GM19395 (cell line): Measurements from ENCODE around the gene DMWD.
"Not testable (repeated sequence)": the region's sequence is repeated elsewhere in the genome, so short reads cannot be mapped to it uniquely, and the experiment has no call there.

Experiments used
- ATAC-seq: cut with Tn5 transposase; IDR thresholded peaks from one replicate; pipeline ENCODE4 v1.9.1; 2021; ENCODE audit warnings: mild to moderate bottlenecking, moderate library complexity; ENCODE audit not compliant: unreplicated experiment

The DMWD gene

DNA sequence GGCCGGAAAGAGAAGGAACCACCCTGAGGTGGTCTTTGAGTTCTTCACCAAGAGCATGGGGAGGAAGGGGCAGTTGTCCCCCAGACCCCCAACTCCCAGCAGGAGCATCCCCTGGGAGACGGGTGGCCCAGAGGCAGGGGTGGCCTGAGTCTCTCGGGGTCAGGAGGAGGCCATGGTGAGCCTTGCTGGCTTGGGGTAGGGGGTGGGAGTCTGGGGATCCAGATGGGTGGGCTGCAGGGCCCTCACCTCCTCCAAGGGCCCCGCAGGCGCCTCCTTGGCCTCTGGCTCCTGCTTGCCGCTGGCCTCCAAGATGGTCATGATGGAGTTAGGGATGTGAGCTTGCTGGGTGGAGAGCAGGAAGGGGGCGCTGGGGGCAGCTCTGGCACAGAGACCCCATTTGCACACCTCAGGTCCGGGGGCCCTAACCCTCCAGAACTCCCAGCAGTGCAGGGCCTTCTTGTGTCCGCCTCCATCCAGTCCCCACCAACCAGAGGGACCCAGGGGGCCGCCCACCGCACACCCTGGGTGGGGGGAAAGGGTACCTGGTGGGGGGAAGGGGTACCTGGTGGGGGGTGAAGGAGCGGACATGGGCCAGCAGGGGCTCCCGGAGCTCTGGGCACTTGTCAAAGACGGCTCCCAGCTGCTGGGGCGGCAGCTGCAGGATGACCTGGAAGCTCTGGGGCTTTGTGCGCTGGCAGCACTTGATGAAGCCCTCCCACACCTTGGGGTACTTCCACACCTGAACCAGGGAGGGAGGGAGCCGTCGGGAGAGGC lies 23.8 kb upstream of the DMWD start:
- ATAC-seq = no peak

DNA sequence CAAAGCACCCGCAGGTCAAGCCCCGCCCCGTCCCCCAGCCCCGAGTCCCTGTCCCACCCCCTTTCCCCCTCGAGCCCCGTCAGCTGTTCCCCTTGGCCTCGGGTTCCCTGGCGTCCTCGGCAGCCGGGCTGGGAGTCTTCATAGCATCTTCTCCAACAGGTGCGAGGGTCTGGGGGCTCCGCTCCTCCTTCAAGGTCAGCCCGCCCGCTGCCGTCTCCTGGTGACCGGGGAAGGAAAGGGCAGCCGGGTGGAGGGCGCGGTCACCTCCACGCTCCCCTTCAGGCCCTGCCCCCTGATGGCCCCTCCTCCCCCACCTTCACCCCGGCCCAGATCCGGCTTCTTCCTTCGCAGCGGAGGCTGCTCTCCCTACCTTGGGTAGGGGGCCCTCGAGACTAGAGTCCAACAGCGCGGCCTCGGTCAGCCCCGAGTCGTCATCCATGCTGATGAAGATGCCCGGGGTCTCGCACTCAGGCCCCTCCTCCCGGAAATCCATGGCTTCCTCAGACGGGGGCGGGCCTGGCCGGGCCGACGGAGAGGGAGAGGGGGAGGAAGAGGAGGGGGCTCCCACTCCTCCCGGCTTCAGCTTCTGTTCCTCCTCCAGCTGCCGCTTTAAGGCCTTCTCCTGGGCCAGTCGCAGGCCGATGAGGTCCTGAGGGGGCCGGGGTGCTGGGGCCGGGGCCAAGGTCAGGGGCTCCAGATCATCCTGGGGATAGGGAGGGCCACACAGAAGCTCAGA lies 23.0 kb upstream of the DMWD start:
- no peak for ATAC-seq

DNA sequence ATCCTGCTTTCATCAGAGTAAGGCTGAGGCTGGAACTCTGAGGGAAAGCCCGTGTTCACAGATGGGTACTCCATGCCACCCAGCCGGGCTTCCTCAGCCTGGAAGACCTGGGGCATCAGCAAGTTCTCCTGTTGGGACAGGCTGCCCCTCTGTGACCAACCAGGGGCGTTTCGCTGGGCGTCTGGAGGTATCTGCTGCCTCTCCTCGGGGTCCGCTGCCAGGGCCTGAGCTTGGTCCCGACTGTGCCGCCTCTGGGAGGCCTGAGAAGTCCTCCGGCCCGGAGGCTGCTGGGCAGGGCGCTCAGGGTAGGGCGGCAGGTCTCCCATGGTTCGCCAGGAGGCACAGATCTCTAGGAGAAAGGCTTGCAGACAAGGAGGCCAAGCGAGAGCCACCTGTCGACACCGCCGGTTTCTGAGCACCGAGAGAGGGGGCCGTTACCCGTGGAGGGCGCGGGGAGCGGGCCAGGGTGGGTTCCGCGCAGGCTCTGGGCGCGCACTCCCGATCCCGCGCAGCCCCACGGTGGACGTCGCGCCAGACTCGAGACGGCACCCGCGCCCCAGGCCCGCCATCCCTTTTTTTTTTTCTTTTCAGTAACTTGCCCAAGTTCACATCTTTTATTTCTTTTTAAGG lies 22.3 kb upstream of the DMWD start, which contains the start of gene RSPH6A:
Gene RSPH6A, minus strand, starts transcription at position 458 of the 630 bp plus-strand sequence. Its CDS starts 132 bp downstream, at position 326.
- ATAC-seq = no peak

DNA sequence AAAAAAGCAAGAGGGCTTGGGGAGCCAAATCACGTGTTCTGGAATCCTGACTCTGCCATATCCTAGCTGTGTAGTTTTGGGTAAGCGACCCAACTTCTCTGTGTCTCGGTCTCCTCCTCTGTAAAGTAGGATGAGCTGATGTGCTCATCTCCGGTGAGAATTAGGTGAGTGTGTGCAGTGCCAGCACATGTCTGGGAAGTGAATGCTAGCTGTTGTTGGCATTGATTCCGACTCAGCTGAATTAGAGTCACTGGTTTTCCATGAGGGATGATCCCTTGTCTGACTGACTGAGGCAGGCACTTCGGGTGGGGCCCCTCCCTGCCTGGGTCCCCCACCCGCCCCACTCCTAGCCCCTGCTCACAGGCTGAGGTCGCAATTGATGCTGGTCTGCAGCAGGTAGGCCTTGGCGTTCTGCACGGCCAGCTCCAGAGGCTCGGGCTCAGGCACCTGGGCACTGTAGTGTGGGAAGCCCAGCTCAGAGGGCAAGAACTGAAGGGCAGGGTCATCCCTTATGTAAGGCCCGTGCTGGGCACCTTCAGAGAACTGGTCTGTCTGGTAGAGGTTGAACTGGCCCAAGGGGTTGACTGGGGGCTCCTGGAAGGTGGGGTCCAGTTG lies 21.6 kb upstream of the DMWD start:
- no peak for ATAC-seq

DNA sequence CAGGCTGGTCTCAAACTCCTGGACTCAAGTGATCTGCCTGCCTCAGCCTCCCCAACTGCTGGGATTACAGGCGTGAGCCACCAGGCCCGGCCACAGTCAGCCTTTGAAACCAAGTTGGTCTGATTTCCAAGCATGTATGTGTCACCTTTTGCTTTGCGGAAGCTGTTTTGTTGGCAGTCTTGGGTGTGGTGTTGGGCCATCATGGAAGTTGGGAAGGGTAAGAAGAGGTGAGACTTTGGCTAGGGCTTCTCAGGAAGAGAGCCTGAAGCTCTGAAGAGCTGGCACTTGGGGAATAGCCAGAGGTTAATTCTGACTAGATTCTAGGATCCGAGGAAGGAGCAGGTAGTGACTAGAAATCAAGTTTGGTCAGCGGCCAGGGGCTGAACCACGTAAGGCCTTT lies 19.7 kb upstream of the DMWD start:
- no peak for ATAC-seq

DNA sequence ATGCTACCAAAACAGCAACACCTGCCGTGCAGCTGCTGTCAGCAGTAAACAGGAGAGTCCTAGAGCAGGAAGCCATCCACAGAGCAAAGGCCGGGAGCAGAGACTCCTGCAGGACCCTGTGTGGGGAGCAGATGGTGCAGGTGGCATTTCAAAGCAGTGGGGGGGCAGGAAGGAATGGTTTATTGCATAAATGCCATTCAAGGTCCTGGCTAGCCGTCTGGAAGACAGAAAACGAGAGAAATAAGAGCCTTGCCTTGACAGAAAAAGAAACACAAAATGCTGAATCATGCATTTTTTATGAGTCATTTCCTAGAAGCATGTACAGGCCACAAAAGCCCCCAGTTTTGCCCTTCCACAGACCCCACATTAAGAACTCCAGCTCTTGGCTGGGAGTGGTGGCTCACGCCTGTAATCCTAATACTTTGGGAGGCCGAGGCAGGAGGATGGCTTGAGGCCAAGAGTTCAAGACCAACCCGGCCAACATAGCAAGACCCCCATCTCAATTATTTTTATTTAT lies 17.1 kb upstream of the DMWD start:
- no peak for ATAC-seq

DNA sequence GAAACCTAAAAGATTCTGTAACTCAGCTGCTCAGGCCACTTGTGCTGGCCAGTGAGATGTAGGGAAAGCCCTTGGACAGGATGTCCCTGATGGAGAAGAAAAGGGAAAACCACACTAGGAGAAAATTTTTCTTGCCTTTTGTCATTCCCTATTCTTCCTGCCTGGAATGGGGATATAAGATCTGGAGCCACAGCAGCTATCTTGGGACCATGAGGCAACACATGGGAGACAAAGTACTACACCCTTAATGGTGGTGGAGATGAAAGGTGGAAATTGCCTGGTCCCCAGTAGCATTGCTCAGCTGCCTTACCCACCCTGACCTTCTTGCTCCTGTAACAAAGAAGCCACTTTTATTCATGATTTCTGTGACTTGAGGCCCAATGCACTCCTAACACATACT lies 13.1 kb upstream of the DMWD start:
- no peak for ATAC-seq

DNA sequence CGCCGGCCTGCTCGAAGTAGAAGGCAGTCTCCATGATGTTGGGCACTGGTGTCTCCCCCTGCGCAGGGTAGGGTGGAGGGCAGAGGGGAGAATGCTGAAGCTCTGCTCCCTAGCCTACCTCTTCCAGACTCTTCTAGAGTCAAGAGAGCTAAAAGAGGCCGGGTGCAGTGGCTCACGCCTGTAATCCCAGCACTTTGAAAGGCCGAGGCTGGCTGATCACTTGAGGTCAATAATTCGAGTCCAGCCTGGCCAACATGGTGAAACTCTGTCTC lies 12.2 kb upstream of the DMWD start:
- no peak for ATAC-seq

DNA sequence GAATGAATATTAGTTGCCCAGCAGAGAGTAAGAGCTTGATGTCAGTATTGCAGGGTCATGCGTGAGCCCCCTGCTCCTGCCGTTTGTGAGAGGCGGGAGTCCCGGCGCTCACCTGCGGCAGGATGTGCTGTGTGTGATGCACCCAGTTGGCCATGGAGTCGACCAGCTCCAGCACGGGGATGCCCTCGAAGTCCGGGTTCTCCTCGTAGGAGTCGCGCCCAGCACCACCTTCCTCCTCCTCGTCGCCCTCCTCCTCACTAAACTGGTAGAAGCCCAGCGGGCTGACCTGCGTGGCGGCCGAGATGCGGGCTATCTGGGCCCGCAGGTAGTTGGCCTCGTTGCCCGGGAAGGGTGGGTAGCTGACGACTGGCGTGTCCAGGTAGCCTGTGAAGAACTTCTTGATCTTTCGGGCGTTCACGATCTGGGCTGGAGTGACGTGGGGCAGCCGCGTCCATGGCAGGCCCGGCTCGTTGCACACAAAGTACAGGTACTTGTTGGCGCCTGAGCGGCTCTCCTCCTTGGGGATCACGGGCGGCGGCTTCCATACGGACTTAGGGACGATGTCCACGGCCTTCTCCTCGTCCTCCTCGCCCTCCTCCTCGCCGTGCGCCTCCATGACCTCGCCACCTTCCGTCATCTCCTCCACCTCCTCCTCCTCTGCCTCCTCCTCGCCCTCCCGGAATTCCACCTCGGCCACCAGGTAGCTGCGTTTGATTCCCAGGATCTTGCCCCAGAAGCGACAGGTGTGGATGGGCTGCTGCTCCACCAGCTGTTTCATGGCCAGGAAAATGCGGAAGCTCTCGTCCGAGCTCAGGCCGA lies 11.7 kb upstream of the DMWD start:
- ATAC-seq = no peak

DNA sequence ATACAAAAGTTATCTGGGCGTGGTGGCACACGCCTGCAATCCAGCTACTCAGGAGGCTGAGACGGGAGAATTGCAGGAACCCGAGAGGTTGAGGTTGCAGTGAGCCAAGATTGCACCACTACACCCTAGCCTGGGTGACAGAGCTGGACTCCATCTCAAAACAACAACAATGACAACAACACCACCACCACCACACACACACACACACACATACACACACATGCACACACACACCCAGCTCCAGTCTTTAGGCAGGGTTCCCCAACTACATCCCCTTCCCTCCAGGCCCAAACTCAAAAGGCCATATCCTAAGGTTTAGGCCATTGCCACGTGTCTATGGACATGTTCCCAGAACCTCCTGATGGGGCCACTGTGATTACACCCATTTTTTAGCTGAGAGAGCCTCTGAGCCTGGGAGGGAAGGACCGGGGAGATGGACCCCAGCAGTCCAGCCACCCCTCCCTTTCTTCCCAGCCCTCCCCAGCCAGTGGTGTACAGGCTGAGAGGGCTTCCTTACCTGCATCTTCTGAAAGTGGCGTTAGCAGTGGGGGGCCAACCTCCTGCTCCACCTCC lies 9.0 kb upstream of the DMWD start:
- ATAC-seq = no peak

DNA sequence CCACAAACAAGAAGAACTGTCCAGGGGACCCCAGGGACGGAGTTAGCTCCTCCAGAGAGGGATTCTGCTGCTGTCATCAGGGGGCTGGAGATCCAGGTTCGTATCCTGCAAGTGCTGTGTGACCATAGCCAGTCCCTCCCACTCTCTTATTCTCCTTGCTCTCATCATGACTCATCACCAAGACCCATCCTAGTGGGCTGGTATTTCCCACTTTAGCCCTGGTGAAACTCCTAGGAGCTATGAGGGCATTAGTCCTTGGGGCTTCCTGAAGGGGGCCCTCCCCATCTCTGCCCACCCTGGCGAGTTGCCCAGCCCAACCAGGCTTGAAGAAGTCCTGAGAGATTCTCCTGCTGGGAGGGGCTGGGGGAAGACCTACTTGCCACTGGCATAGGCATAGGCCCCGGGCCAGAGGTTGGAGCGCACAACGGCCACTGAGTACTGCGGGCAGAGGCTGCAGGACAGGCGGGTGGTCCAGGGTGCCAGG lies 7.5 kb upstream of the DMWD start:
- ATAC-seq = no peak

DNA sequence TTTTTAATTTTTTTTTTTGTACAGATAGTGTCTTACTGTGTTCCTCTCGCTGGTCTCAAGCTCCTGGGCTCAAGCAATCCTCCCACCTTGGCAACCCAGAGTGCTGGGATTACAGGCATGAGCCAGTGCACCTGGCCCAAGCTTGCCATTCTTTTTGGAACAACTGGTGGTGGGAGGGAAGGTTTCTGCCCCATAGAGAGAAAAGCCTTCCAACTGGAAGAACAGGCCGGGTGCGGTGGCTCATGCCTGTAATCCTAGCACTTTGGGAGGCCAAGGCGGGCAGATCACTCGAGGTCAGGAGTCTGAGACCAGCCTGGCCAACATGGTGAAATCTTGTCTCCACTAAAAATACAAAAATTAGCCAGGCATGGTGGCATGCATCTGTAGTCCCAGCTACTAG lies 6.9 kb upstream of the DMWD start:
- ATAC-seq = not testable (repeated sequence)

DNA sequence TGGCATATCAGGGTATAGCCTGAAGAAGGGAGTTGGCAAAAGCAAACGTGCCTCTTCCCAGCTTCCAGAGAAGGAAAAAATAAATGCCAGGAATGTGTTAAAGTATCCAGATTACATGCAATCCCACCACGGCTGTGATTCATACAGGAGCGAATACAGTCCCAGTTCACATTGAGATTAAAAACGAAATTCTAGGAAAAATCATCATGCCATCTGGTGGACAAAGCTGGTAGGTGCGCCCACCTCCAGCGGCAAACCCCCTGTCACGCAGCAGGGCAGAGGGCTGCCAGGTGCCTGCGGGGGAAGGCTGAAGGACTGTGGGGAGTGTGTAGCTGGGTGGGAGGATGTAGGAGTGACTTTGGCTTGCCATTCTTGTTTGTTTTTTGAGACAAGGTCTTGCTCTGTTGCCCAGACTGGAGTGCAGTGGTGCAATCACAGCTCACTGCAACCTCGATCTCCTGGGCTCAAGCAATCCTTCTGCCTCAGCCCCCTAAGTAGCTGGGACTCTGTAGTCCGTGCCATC lies 6.4 kb upstream of the DMWD start:
- ATAC-seq = no peak

DNA sequence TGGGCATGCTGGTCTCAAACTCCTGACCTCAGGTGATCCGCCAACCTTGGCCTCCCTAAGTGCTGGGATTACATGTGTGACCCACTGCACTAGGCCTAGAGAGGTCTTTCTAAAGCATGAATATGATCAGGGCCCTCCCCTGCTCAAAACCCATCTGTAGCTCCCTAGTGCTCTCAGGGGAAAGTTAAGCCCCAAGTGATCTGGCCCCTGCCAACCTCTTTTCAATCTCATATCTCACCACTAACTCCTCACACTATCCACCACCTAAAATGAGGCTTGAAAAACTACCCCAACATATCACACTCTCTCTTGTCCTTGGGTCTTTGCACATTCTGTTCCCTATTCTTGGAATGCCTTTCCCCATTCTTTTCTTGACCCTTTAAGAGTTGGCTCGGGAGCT lies 2.0 kb upstream of the DMWD start:
- no peak for ATAC-seq

DNA sequence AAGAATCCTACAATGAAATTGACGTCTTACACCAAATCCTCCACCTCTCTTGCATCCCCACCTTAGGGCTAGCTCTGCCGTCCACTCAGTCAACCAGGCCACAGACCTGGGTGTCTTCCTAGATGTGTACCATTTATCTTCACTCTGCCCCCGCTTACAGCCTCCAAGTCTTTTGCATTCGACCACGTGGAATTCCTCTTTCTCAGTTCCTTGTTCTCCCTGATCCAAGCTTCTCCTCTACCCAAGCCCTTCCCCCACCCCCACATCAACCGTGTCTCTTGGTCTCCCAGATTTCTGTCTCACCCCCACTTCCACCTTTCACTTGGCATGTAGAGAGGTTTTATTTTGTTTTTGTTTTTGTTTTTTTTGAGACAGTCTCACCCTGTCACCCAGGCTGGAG lies 1.2 kb upstream of the DMWD start:
- no peak for ATAC-seq

DNA sequence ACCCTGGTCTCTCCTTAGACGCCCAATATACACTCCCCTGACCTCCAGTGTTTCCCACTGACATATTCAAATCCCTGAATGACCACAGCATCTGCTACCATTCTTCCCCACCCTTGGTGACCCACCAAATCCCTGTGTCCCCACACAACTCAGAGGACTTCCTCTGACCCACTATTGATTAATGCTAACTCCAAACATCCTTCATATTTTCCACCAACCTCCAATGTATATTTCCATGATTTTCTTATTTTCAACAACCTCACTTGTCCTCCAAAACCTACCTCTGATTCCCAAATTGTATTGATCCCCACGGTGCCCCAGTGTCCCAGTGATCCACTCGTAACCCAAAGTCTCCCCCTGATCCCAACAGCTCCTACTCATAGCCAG lies 526 bp upstream of the DMWD start:
- ATAC-seq = no peak

DNA sequence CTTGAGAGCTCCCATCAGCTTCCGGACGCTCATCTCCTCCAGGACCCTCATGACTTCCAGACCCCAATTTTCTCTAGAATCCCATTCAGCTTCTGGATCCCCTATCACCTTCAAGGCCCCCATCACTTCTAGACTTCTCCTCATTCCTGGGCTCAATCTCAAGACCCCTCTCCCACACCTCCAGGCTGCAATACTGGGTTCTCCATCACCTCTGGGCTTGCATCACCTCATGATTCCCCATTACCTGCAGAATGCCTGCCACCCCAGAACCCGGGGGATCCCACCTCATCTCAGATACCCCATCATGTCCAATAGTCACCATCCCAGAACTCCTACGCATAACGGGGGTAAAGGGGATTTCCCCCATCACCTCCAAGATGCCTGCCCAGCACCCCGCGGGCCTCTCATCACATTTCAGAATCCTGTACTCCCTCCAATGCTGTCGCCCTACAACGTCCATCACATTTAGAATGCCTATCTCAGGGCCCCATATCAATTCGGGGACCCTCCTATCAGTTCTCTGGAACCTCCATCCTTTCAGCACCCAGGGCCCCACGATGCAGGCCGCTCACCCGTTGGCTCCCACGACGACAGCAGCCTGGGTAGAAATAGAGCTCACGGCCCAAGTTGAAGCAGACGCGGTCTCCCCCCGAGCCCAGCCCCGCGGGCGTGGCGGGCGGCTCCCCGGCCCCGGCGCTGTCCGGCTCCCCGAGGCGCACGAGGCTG lies 738 bp downstream of the DMWD start:
- no peak for ATAC-seq

DNA sequence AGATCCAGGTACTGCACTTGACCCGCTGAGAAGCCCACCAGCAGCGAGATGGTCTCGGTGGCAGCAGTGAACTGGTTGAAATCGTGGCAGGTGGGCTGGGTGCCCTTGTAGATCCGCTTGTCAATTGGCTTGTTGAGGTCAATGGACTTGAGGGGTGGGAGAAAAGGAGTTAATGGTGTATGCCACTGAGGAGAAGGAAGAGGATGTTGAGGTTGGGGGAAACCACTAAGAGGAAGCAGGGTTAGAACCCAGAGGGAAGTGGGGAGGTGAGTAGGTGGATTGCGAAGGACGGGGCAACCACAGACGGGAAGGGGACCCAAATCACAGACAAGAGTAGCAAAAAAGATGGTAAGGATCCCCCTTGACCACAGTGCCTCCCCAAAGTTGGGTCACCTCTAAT lies 1.7 kb downstream of the DMWD start:
- no peak for ATAC-seq

DNA sequence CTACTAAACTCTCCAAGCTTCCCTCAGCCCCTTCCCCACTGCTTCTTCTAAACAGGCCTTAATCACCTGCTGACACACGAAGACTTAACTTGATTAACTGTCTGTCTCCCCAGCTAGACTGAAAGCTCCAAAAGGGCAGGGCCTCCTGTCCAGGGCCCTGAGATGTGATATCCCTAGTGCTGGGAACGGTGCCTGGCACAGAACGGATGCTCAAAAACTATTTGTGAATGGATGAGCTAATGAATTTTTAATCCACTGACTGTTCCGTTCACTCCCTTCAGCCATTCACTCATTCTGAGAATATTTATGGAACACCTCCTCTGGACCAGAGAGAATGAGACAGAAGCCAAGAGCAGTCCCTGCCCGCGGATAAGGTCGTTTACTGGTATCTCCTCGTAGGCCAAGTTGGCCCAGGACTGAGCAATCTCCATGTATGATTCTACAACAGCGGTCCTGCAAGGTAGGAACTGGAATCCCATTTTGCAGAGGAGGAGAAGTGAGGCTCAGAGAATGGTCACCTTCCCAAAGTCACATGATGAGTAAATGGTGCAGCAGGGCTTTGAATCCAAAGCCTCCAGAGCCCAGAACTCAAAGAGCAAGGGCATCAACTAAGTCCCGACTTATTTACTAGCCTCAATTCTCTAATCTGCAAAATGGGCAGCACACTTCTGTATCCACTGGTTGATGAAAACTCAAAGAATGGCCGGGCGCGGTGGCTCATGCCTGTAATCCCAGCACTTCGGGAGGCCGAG lies 3.4 kb downstream of the DMWD start:
- no peak for ATAC-seq
